ENCODE data around the gene RAB18. TPM values are rescaled to one million over a fixed set of nuclear protein-coding genes. Genes with fewer than 3 reads are reported as not detected.

The RAB18 gene
- total RNA-seq, 1 experiment from 2014 or later, result 89.4 TPM

- no peaks in the 10 kb centered on the region for H4K20me1 ChIP-seq (ENCODE audit: control insufficient read depth, insufficient read depth, insufficient read length)
- H3K4ac ChIP-seq (ENCODE audit: low read depth, low read length), result no peak overlapping the region
- no peak overlapping the region for H3K56ac ChIP-seq (ENCODE audit: insufficient read length, low read depth, low read length)
- Mint-ChIP-seq H3K4me1 (peaks cover 17 to 18% of the 10 kb centered on the region in 2 experiments), H3K27me3 (ENCODE audit: low read depth) (no peaks in the 10 kb centered on the region), H3K27ac (0 out of 7 replicates have a peak overlapping the region, but pooled peaks of 1 of the 3 experiments have one; percentile 34), H3K36me3 (ENCODE audit: insufficient read depth in 1 of 3, low read depth in 3 of 3) (peaks cover 0 to 6% (median 3%) of the 10 kb centered on the region in 3 experiments; a peak in 1 of 7 replicates), H3K9me3 (no peaks in the 10 kb centered on the region), H3K4me3 (no peak overlapping the region)
- no peak overlapping the region for H4K5ac ChIP-seq (ENCODE audit: insufficient read length, low read depth, low read length)
- H3K14ac ChIP-seq (ENCODE audit: insufficient read depth, low read length), result no peak overlapping the region
- H2AFZ ChIP-seq (ENCODE audit: low read length), result no peak overlapping the region
- H3K23me2 ChIP-seq (ENCODE audit: insufficient read length, low read depth, low read length, poor library complexity, severe bottlenecking), result no peaks in the 10 kb centered on the region
- H2BK5ac ChIP-seq (ENCODE audit: insufficient read length, low read length), result no peak overlapping the region
- H3K79me1 ChIP-seq (ENCODE audit: insufficient read depth, low read depth, low read length, poor library complexity, severe bottlenecking), result no peaks in the 10 kb centered on the region
- no peak overlapping the region for H2AK5ac ChIP-seq (ENCODE audit: insufficient read length, low read length)
- no CpG with 5 or more reads among the region's 1 CpG for WGBS (ENCODE audit: extremely low coverage, insufficient read length, low lambda C conversion rate)
- no peak overlapping the region for H2BK120ac ChIP-seq (ENCODE audit: low read depth, low read length, poor library complexity, severe bottlenecking)
- H3K27me3 ChIP-seq (ENCODE audit: insufficient read depth, low read length), result no peaks in the 10 kb centered on the region
- peaks cover 2% of the 10 kb centered on the region; the same call in 1 of the 2 replicates for H3K4me1 ChIP-seq (ENCODE audit: insufficient read depth, low read length)
- no peak overlapping the region for H2BK12ac ChIP-seq (ENCODE audit: insufficient read length, low read depth, low read length)
- DNase-seq, result no peak
- H3K27ac ChIP-seq (ENCODE audit: insufficient read length, low read depth, low read length), result no peak overlapping the region
- H3K79me2 ChIP-seq (ENCODE audit: insufficient read depth, low read length), result no peaks in the 10 kb centered on the region
- no peaks in the 10 kb centered on the region for H3K9me3 ChIP-seq (ENCODE audit: control insufficient read depth, low read depth, low read length)
- no peak overlapping the region for H3T11ph ChIP-seq (ENCODE audit: low read length)
- no peak for TF ChIP-seq CTCF (conservative IDR thresholded peaks at IDR 0.05)
- H3K4me2 ChIP-seq (ENCODE audit: insufficient read depth, insufficient read length, low read length), result no peak overlapping the region
- no peak overlapping the region for H3K18ac ChIP-seq (ENCODE audit: insufficient read length, low read depth, low read length)
- no peak overlapping the region for H2BK20ac ChIP-seq (ENCODE audit: low read depth, low read length, poor library complexity, severe bottlenecking)
- no peak overlapping the region for H3K9ac ChIP-seq (ENCODE audit: extremely low read depth, insufficient read length, low read length)
- H4K8ac ChIP-seq (replicated peaks; ENCODE audit: insufficient read length, low read depth, low read length), result no peak overlapping the region
- no peak overlapping the region for H3K23ac ChIP-seq (ENCODE audit: insufficient read length, low read depth, low read length)
- H2BK15ac ChIP-seq (ENCODE audit: low read depth, low read length), result no peak overlapping the region
- H4K91ac ChIP-seq (ENCODE audit: insufficient read length, low read depth, low read length), result no peak overlapping the region
Measured at GRCh38 chr10:27530477-27530876, 26.4 kb downstream of the RAB18 start.
